ENCODE results near the gene LGALS7. TPM values are rescaled to one million over a fixed set of nuclear protein-coding genes. Genes with fewer than 3 reads are reported as not detected.

The LGALS7 gene
- total and polyA plus RNA-seq, 2 of the 4 experiments (the other 2 are of a cell fraction), result not detected

GRCh38 chr19:38796154-38796553 is 22.8 kb upstream of the LGALS7 start:
- DNase-seq (no peak), ATAC-seq (ENCODE audit: low read depth) (no peak)
- Histone ChIP-seq H2AK5ac (ENCODE audit: low read depth, low read length) (no peak overlapping the region), H3K27ac (ENCODE audit: insufficient read depth, low read length) (no peak overlapping the region), H2BK120ac (ENCODE audit: low read depth, low read length) (no peak overlapping the region), H2BK20ac (ENCODE audit: low read depth, low read length) (no peak overlapping the region), H3K23ac (ENCODE audit: low read depth, low read length) (no peak overlapping the region), H3K4me2 (ENCODE audit: low read depth, low read length) (no peak overlapping the region), H3K18ac (ENCODE audit: low read depth, low read length) (no peak overlapping the region), H3K9me1 (ENCODE audit: insufficient read depth, low read length) (peaks cover 8% of the 10 kb centered on the region; the same call in 1 of the 2 replicates), H3K14ac (replicated peaks; ENCODE audit: low read depth, low read length) (no peak overlapping the region), H2AFZ (replicated peaks; ENCODE audit: low read length, poor library complexity) (no peak overlapping the region), H3K4me3 (ENCODE audit: insufficient read depth, low read depth, low read length) (no peak overlapping the region), H3K79me1 (ENCODE audit: low read depth in 1 of 2, low read length in 2 of 2) (no peaks in the 10 kb centered on the region), H2BK5ac (ENCODE audit: low read depth, low read length, poor library complexity, severe bottlenecking) (no peak overlapping the region), H2BK15ac (ENCODE audit: low read depth, low read length) (no peak overlapping the region), H4K91ac (ENCODE audit: insufficient read depth, low read depth, low read length) (no peak overlapping the region), H4K8ac (ENCODE audit: low read depth in 2 of 2, low read length in 2 of 2) (no peak overlapping the region), H4K5ac (ENCODE audit: low read depth, low read length) (no peak overlapping the region), H3K4ac (ENCODE audit: low read depth, low read length) (no peak overlapping the region), H3K56ac (ENCODE audit: extremely low read depth, insufficient read depth, low read length) (no peak overlapping the region), H3K9me3 (ENCODE audit: control insufficient read depth, insufficient read depth, low read length) (no peaks in the 10 kb centered on the region), H4K20me1 (ENCODE audit: insufficient read depth, low read length) (no peaks in the 10 kb centered on the region; the same call in 1 of the 2 replicates), H3K36me3 (ENCODE audit: control insufficient read depth, insufficient read depth, low read length) (no peaks in the 10 kb centered on the region), H3K4me1 (ENCODE audit: control insufficient read depth, insufficient read depth, low read length) (peaks cover 7% of the 10 kb centered on the region), H3K27me3 (ENCODE audit: control insufficient read depth, insufficient read depth, low read length) (no peaks in the 10 kb centered on the region), H3K9ac (ENCODE audit: low read depth, low read length) (no peak overlapping the region), H2AK9ac (replicated peaks; ENCODE audit: low read depth, low read length, poor library complexity) (no peak overlapping the region)
- no TSS peak for BruUV-seq (replicated peaks)
- POLR2A ChIA-PET (ENCODE audit: unreplicated experiment), result no interaction called here
- CTCF ChIA-PET, result no interaction called here
- no peak for TF ChIP-seq RFX5 (IDR thresholded peaks at IDR 0.05; ENCODE audit: low read depth, low read length)
- TF ChIP-seq RCOR1 (IDR thresholded peaks at IDR 0.05; ENCODE audit: insufficient replicate concordance, low read length), result no peak
- no peak for TF ChIP-seq CTCF (conservative IDR thresholded peaks at IDR 0.05; ENCODE audit: low read depth, low read length)
- TF ChIP-seq NFE2L2 (IDR thresholded peaks at IDR 0.05; ENCODE audit: low read depth, low read length), result no peak
- TF ChIP-seq USF2 (IDR thresholded peaks at IDR 0.05; ENCODE audit: low read depth, low read length), result no peak
- no peak for TF ChIP-seq CEBPB (IDR thresholded peaks at IDR 0.05; ENCODE audit: low read depth, low read length)
- TF ChIP-seq POLR2A (IDR thresholded peaks at IDR 0.05; ENCODE audit: low read depth, low read length), result no peak
- TF ChIP-seq RAD21 (IDR thresholded peaks at IDR 0.05; ENCODE audit: low read length), result no peak
- no peak for TF ChIP-seq ELK1 (IDR thresholded peaks at IDR 0.05; ENCODE audit: borderline replicate concordance, low read depth, low read length)
- no peak for TF ChIP-seq CHD1 (IDR thresholded peaks at IDR 0.05; ENCODE audit: low read depth, low read length)
- TF ChIP-seq MAZ (IDR thresholded peaks at IDR 0.05; ENCODE audit: borderline replicate concordance, low read depth, low read length), result no peak
- no peak for TF ChIP-seq BHLHE40 (IDR thresholded peaks at IDR 0.05; ENCODE audit: low read depth, low read length)
- TF ChIP-seq FOS (IDR thresholded peaks at IDR 0.05; ENCODE audit: low read depth, low read length), result no peak
- TF ChIP-seq MAFK (IDR thresholded peaks at IDR 0.05; ENCODE audit: low read depth, low read length), result no peak
- no peak for TF ChIP-seq SMC3 (IDR thresholded peaks at IDR 0.05; ENCODE audit: low read depth, low read length)
- no peak for TF ChIP-seq MXI1 (IDR thresholded peaks at IDR 0.05; ENCODE audit: borderline replicate concordance, low read depth, low read length)
- no CpG with 5 or more reads among the region's 2 CpGs for WGBS, 2 experiments (ENCODE audit: extremely low coverage in 2 of 2, insufficient read length in 1 of 2)
- dilution Hi-C loops (cut with HindIII; ENCODE audit: low sequenced_read_pairs, unreplicated experiment) (no loop called here), intact Hi-C loops (cut with micrococcal nuclease) (no loop called here), in situ Hi-C loops (cut with MboI; ENCODE audit: low sequenced_read_pairs) (no loop called here)
